Endothelial cell of umbilical vein (primary cell): ENCODE data around the gene CR2. TPM values are rescaled to one million over a fixed set of nuclear protein-coding genes. Genes with fewer than 3 reads are reported as not detected.

Experiments
- BruUV-seq: library from RNA; stranded (reverse); fragments of 400-500 nt; replicated peaks from 2 replicates; lab custom pipeline; 2021; lab: Mats Ljungman, UMichigan
- CTCF ChIA-PET: fragments of 300-600, 350-600 bp; sonication (Branson Sonifier 250); formaldehyde crosslinking; loops from one replicate; lab custom pipeline; 2021; ENCODE audit warnings: antibody characterized with exemption, inconsistent platforms; lab: Charles Lee
- POLR2A ChIA-PET: fragments of 300-600, 350-600 bp; sonication (Branson Sonifier 250); formaldehyde crosslinking; loops from one replicate; lab custom pipeline; 2021; ENCODE audit warnings: antibody characterized with exemption, inconsistent platforms; lab: Charles Lee
- DNase-seq: peaks from one replicate; pipeline ENCODE4 v3.0.0-alpha.2; 2011; ENCODE audit warnings: low read depth, low spot score
- FAIRE-seq: peaks from 2 replicates; lab custom pipeline; 2011; peaks lifted over from hg19 to GRCh38; lab: Jason Lieb, UNC
- H2AFZ ChIP-seq: 2 replicates; pipeline ENCODE4 v1.6.0; 2012; ENCODE audit warnings: low read depth, low read length, control low read depth, inconsistent platforms
- H3K27ac ChIP-seq: 2 replicates; pipeline ENCODE4 v1.5.1; 2011; ENCODE audit warnings: low read depth, mild to moderate bottlenecking, control low read depth, low read length, moderate library complexity; ENCODE audit not compliant: insufficient read depth
- H3K27me3 ChIP-seq, 2 experiments: 2 replicates each; pipeline versions ENCODE4 v1.6.0 to v1.6.1; 2011; ENCODE audit warnings: low read length in 2 of 2, mixed read lengths in 1 of 2; ENCODE audit not compliant: control insufficient read depth in 2 of 2, insufficient read depth in 2 of 2
- H3K36me3 ChIP-seq, 2 experiments: 2 replicates in 1 of 2; 3 replicates in 1 of 2; pipeline ENCODE4 v1.5.1; 2011; ENCODE audit warnings: low read length in 2 of 2, mild to moderate bottlenecking in 1 of 2, moderate library complexity in 1 of 2; ENCODE audit not compliant: control insufficient read depth in 2 of 2, insufficient read depth in 2 of 2; ENCODE audit errors: extremely low read depth in 1 of 2
- H3K4me1 ChIP-seq: 3 replicates; pipeline ENCODE4 v1.5.1; 2011; ENCODE audit warnings: mild to moderate bottlenecking, low read length; ENCODE audit not compliant: control insufficient read depth, insufficient read depth; ENCODE audit errors: extremely low read depth
- H3K4me2 ChIP-seq: 2 replicates; pipeline ENCODE4 v1.6.1; 2011; ENCODE audit warnings: low read length, control low read depth, mixed read lengths; ENCODE audit not compliant: insufficient read depth
- H3K4me3 ChIP-seq, 3 experiments: fragments of 200-600 bp in 1 of 3; sonication (generic), shearing (Covaris generic) in 1 of 3; replicated peaks in 1 of 3; 2 replicates each; pipeline ENCODE4 v1.5.1; 2011 to 2016; ENCODE audit warnings: control low read depth in 3 of 3, low read length in 3 of 3, mild to moderate bottlenecking in 2 of 3, inconsistent platforms in 1 of 3, low read depth in 1 of 3, moderate library complexity in 1 of 3; ENCODE audit not compliant: insufficient read depth in 1 of 3
- H3K79me2 ChIP-seq: 2 replicates; pipeline ENCODE4 v1.6.0; 2012; ENCODE audit warnings: low read length, inconsistent platforms; ENCODE audit not compliant: control insufficient read depth, insufficient read depth
- H3K9ac ChIP-seq: replicated peaks from 2 replicates; pipeline ENCODE3; 2011; ENCODE audit warnings: low read length, control low read depth; ENCODE audit not compliant: insufficient read depth; ENCODE audit errors: extremely low read depth
- H3K9me1 ChIP-seq: replicated peaks from 3 replicates; pipeline ENCODE4 v1.6.0; 2011; ENCODE audit warnings: mild to moderate bottlenecking, low read length; ENCODE audit not compliant: control insufficient read depth, insufficient read depth; ENCODE audit errors: extremely low read depth
- H3K9me3 ChIP-seq: replicated peaks from 2 replicates; pipeline ENCODE4 v1.5.1; 2012; ENCODE audit warnings: low read length, inconsistent platforms; ENCODE audit not compliant: control insufficient read depth, insufficient read depth
- H4K20me1 ChIP-seq: replicated peaks from 2 replicates; pipeline ENCODE3; 2011; ENCODE audit warnings: mild to moderate bottlenecking, low read length; ENCODE audit not compliant: control insufficient read depth, insufficient read depth; ENCODE audit errors: extremely low read depth
- EZH2 ChIP-seq: IDR thresholded peaks from 2 replicates; pipeline ENCODE4 v1.6.1; 2012; ENCODE audit warnings: borderline replicate concordance, low read depth, mild to moderate bottlenecking, moderate library complexity, low read length, inconsistent platforms; ENCODE audit not compliant: severe bottlenecking
- FOS ChIP-seq: IDR thresholded peaks from 2 replicates; pipeline ENCODE4 v1.6.1; 2011; ENCODE audit warnings: mild to moderate bottlenecking, low read length, moderate library complexity, borderline replicate concordance; ENCODE audit not compliant: insufficient read depth
- GATA2 ChIP-seq: IDR thresholded peaks from 2 replicates; pipeline ENCODE4 v1.7.0; 2011; ENCODE audit warnings: low read depth, mild to moderate bottlenecking, moderate library complexity, mixed read lengths, low read length; ENCODE audit not compliant: insufficient read length, insufficient read depth
- JUN ChIP-seq: IDR thresholded peaks from 2 replicates; pipeline ENCODE4 v1.6.1; 2011; ENCODE audit warnings: borderline replicate concordance, low read depth; ENCODE audit not compliant: insufficient read length, insufficient read depth
- MYC ChIP-seq: IDR thresholded peaks from one replicate; pipeline ENCODE4 v1.6.1; 2011; ENCODE audit warnings: mild to moderate bottlenecking, low read depth, low read length
- POLR2A ChIP-seq: IDR thresholded peaks from 2 replicates; pipeline ENCODE4 v1.6.1; 2012; ENCODE audit warnings: low read depth, mild to moderate bottlenecking, control low read depth, low read length
- POLR2AphosphoS5 ChIP-seq: IDR thresholded peaks from 2 replicates; pipeline ENCODE4 v1.6.1; 2012; ENCODE audit warnings: low read depth, mild to moderate bottlenecking, control low read depth, low read length, moderate library complexity; ENCODE audit not compliant: insufficient read depth
- dilution Hi-C: fragments of 300-500 bp; cut with MboI; formaldehyde crosslinking; loops from one replicate; pipeline ENCODE4 v1.15.0; 2019; ENCODE audit warnings: low sequenced_read_pairs; ENCODE audit not compliant: extremely low pct_ligation_motif_present
- intact Hi-C: fragments of 100-400 bp; cut with micrococcal nuclease; formaldehyde crosslinking; loops from one replicate; pipeline ENCODE4 v1.10.0; 2022
- polyA plus RNA-seq, 4 experiments: library from polyadenylated mRNA; depleted of rRNA in 3 of 4; stranded (reverse) in 3 of 4; unstranded in 1 of 4; fragments of >200 nt; gene quantifications; 2 replicates each; pipeline versions ENCODE4 v1.2.1 to v1.2.3, GENCODE V29; 2011 to 2012; ENCODE audit warnings: missing spikeins in 1 of 4
- total RNA-seq: library from RNA; stranded (reverse); gene quantifications from 2 replicates; pipeline ENCODE4 v1.2.3, GENCODE V29; 2021
- TF ChIP-seq, protein P1 (sequence below): IDR thresholded peaks from 2 replicates; pipeline ENCODE4 v1.6.1; 2011; ENCODE audit not compliant: insufficient read depth, insufficient read length
- TF ChIP-seq, protein P2 (sequence below), 2 donors: IDR thresholded peaks; 1 replicate in 1 of 2; 2 replicates in 1 of 2; pipeline ENCODE4 v1.5.1; 2011; ENCODE audit warnings: low read length in 2 of 2, mild to moderate bottlenecking in 2 of 2, moderate library complexity in 2 of 2, control low read depth in 1 of 2, inconsistent platforms in 1 of 2, low read depth in 1 of 2; ENCODE audit not compliant: insufficient read depth in 1 of 2; ENCODE audit errors: extremely low read depth in 1 of 2

Gene CR2
- total and polyA plus RNA-seq, 2 donors (not counting 3 experiments of a cell fraction or from before 2014, with no cell fraction given), result not detected

DNA sequence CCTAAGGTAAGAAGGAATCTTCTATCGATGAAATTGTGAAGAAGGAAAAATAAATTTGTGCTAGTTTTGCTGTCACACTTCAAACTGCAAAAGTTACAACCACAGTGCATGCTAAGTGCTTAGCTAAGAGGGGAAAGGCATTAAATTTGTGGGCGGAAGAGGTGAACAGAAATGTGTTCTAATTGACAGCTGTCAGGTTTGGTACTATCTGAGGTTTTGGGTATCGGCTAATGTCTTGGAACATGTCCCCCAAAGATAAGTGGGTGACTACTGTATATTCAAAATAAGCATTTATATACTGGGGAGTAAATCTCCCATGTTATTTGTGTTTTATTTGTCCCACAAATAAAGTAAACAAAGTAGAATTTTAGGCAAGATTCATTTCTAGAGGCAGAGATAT lies 49.8 kb downstream of the CR2 start:
- intact Hi-C loops, result no loop called here
- no peaks in the 10 kb centered on the region for H3K36me3 ChIP-seq
- FAIRE-seq (no peak), DNase-seq (no peak)
- H4K20me1 ChIP-seq, result no peaks in the 10 kb centered on the region
- POLR2A ChIA-PET, result no interaction called here
- H3K79me2 ChIP-seq, result no peaks in the 10 kb centered on the region
- BruUV-seq, result no TSS peak
- no peak overlapping the region for H3K4me3 ChIP-seq
- H3K27me3 ChIP-seq, result peaks cover 18 to 22% of the 10 kb centered on the region in 2 experiments
- H3K9me1 ChIP-seq, result no peaks in the 10 kb centered on the region
- no peak for TF ChIP-seq EZH2
- no peak for TF ChIP-seq POLR2AphosphoS5
- TF ChIP-seq, protein P1, sequence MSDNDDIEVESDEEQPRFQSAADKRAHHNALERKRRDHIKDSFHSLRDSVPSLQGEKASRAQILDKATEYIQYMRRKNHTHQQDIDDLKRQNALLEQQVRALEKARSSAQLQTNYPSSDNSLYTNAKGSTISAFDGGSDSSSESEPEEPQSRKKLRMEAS, result no peak
- TF ChIP-seq MYC, result no peak
- no peak for TF ChIP-seq JUN
- no peak for TF ChIP-seq POLR2A
- no peak for TF ChIP-seq GATA2
- TF ChIP-seq, protein P2, sequence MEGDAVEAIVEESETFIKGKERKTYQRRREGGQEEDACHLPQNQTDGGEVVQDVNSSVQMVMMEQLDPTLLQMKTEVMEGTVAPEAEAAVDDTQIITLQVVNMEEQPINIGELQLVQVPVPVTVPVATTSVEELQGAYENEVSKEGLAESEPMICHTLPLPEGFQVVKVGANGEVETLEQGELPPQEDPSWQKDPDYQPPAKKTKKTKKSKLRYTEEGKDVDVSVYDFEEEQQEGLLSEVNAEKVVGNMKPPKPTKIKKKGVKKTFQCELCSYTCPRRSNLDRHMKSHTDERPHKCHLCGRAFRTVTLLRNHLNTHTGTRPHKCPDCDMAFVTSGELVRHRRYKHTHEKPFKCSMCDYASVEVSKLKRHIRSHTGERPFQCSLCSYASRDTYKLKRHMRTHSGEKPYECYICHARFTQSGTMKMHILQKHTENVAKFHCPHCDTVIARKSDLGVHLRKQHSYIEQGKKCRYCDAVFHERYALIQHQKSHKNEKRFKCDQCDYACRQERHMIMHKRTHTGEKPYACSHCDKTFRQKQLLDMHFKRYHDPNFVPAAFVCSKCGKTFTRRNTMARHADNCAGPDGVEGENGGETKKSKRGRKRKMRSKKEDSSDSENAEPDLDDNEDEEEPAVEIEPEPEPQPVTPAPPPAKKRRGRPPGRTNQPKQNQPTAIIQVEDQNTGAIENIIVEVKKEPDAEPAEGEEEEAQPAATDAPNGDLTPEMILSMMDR (IDR thresholded peaks at IDR 0.05; ENCODE audit: extremely low read depth in 1 of 2, insufficient read depth in 1 of 2, low read depth in 1 of 2, low read length in 2 of 2), result no peak
- no peak for TF ChIP-seq FOS
- no peak overlapping the region for H3K27ac ChIP-seq
- dilution Hi-C loops, result no loop called here
- no peaks in the 10 kb centered on the region for H3K4me1 ChIP-seq
- CTCF ChIA-PET, result no interaction called here
- no peaks in the 10 kb centered on the region for H3K9me3 ChIP-seq
- no peak overlapping the region for H3K4me2 ChIP-seq
- no peak overlapping the region for H3K9ac ChIP-seq
- no peak overlapping the region for H2AFZ ChIP-seq
